GM19324 (cell line): ENCODE measurements around the gene GALNT17.

Experiments used
- ATAC-seq: cut with Tn5 transposase; IDR thresholded peaks from one replicate; pipeline ENCODE4 v1.9.1; 2021; ENCODE audit warnings: mild to moderate bottlenecking, moderate library complexity; ENCODE audit not compliant: unreplicated experiment, low FRiP score

Gene GALNT17

DNA sequence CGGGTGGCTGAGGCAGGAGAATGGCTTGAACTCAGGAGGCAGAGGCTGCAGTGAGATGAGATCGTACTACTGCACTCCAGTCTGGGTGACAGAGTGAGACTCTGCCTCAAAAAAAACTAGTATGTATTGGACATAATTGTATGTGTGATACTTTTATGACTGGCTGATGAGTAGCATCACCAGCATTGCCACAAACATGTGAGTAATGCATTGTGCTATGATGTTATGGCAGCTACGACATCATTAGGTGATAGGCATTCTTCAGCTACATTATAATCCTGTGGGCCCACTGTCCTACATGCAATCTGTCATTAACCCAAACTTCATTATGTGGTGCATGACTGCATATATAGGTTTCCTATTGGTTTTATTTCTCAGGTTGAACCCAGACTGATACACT, 352.4 kb downstream of the GALNT17 start:
- no peak for ATAC-seq

- ATAC-seq, result no peak
These were observed 353.6 kb downstream of the GALNT17 start for GRCh38 chr7:71485586-71485985.

DNA sequence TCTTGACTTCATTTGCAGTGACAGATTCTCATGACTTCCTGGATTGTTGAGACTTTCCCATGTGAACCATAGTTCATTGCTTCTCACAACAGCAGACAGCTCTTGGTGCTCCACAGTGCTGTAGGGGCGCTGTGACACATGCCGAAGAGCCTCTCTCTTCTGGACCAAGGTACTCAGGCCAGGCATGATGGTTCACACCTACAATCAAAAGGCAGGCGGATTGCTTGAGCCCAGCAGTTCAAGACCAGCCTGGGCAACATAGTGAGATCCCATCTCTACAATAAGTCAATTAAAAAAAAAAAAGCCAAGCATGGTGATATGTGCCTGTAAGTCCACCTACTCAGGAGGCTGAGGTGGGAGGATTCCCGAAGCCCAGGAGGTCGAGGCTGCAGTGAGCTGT, 354.5 kb downstream of the GALNT17 start:
- no peak for ATAC-seq

GRCh38 chr7:71486856-71487628, 355.1 kb downstream of the GALNT17 start:
- ATAC-seq, result no peak

DNA sequence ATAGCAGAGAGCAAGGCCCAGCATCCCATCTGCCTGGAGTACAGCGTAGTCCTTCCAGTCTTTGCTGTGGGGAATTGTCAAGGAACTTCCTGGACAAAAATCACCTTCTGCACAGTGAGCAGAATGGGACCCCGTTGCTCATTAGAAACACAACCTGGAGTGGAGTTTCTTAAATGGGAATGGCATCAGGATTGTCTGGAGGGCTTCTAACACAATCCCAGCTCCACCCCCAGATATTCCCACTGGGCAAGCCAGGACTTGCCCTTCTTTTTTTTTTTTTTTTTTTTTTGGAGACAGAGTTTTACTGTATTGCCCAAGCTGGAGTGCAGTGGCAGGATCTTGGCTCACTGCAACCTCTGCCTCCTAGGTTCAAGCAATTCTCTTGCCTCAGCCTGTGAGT, 356.4 kb downstream of the GALNT17 start:
- no peak for ATAC-seq

DNA sequence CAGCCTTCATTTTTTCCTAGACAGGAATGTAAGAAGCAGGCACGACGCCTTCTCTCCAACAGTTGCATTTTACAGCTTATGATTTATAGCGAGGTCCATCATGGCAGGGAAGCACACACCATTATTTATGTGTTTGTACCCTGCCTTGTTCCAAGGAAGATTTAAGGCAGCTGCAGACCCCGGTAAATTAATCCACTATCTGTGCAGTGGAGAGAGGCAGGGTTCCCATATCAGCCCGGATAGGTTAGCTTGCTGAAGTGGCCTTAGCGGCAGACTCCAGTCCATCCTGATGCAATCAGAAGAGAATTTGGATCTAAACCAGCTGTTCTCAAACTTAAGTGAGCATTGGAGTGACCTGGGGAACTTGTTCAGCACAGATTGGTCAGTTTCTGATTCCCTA, 359.4 kb downstream of the GALNT17 start:
- no peak for ATAC-seq

DNA sequence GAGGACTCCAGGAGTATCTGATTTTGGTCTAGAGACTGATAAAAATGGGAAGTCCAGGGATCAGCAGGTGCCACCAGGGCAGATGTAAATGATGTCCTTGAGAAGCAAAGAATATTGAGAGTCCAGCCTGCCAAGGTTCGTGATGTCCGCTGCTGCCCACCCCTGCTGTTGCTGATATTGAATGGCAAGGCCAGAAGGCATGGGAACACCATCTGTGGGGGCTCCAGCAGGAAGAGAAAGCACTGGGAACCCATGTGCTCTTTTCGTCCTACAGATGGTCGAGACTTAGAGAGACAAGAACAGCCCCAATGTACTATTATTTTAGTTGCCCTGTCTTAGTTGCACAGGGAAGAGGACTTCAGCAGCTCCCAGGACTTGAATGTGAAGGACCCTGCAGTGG, 363.9 kb downstream of the GALNT17 start:
- no peak for ATAC-seq

GRCh38 chr7:71497256-71497946, 365.5 kb downstream of the GALNT17 start:
- ATAC-seq, result no peak

GRCh38 chr7:71498381-71498780, 366.4 kb downstream of the GALNT17 start:
- ATAC-seq, result no peak

DNA sequence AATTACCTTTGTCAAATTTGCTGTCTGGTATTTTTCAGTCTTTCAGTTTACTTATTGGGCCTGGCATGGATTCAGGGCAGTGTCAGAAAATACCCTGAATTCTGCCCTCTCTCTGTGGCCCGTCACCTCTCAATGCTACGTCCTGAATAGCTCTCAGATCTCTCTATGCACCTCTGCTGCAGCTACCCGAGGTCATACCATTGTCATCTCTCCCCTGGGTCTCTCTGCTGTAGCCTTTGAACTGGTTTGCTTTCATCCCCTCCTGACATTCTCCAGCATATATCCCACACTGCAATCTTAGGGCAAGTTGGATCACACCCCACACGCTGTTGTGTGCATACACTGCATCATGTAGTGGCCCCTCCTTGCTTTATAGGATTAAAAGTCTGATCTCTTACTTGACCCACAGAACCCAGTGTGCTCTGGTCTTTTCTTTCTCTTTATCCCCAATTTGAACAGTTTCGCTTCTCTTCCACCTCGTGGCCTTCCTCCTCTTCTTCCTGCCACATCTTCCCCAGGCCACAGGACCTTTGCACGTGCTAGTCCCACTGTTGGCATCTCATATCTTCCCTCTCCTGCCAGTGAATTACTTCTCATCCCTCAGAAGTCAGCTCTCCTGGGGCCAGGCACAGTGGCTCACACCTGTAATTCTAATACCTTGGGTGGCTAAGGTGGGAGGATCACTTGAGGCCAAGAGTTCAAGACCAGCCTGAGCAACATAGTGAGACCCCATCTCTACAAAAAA, 372.9 kb downstream of the GALNT17 start:
- no peak for ATAC-seq

GRCh38 chr7:71506822-71507221, 374.9 kb downstream of the GALNT17 start:
- ATAC-seq, result no peak

DNA sequence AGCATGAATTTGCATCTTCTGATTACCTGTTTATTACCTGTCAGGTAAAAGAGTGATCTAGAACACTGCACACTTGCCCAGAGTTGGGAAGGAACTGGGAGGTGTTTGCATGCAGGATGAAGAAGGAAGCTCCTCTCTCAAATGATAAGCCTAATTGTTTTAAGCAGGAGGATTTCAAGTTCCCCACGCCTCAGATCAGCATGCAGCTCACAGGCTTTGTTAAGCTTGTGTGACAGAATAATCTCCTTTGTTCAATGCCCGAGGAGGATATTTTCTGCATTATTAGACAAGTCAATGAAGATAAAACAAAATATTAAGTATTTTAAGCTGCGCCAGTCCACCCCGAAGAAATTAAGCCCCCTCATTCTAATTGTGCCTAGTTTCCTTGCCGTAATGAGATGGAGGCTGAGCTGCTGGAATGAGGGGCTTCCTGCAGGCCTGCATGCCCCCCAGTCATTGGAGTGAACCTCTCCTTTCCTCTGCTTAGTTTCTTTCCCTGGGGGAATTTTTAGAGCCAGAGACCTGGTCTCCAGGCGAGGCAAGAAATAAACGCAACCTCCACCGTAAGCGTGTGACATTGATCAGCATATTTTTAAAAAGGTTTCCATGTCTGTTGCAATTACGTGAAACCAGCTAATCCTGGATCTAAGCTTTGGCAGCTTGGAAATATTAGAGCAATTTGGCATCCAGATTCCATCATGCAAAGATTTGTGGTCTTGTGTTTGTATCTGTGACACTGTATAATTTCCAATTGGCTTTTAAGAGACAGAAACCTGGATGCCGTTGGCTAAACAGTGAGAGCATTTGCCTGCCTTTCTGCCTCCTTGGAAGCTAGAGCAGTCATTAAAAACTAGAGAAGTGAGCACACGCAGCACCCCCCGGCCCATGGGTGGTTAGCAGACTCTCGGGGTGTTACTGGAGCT, 376.0 kb downstream of the GALNT17 start:
- ATAC-seq, result no peak

DNA sequence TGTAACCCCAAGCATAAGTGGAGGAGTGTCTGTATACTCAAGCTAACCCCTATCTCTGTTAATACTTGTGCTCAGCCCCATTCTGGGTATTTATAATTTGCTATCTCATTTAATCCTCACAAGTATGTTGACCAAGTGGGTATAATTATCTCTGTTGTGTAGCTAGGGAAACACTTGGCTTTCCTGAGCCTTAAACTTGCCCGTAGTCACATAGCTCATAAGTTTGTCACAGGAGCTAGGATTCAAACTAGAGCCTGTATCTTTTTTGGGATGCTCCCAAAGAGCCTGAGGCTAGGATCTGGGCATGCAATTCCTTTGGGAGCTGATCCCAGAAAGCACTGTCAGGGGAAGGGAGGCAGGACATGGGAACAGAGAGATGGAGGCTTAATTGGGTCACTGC, 377.4 kb downstream of the GALNT17 start:
- ATAC-seq, result no peak

GRCh38 chr7:71511361-71511807, 379.4 kb downstream of the GALNT17 start:
- no peak for ATAC-seq

DNA sequence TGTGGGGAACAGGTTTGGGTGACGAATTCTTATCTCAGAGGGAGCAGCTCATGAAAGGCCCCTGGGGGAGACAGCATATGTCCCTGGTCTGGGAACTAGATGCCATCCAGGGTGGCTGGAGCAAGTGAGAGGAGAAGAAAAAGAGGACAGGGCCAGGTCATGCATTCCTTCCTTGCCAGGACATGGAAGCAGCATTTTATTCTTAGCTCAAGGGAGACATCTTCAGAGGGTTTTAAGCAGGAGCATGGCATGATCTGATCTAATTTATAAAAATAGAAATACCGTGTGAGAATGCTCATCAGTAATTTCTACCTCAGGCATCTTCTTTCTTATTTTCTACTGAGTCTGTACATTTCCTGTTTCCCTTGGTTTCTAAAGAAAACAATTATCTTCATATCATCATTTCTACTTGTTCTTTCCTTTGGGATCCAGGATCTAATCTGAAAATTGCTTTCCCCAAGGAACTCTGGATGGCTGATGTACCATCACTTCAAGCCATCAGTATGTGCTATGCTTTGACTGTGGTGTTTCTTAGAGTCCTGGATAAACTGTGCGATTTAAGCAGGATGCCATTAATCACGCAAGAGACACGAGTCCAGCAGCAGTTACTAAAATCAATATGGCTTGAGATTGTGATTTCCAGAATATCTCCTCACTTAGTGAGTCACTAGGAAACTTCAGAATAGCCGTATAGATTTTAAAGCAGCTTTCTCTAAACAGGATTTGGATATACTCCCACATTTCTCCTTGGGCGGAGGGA, 386.2 kb downstream of the GALNT17 start:
- ATAC-seq, result no peak

GRCh38 chr7:71518880-71519279, 386.9 kb downstream of the GALNT17 start:
- no peak for ATAC-seq

DNA sequence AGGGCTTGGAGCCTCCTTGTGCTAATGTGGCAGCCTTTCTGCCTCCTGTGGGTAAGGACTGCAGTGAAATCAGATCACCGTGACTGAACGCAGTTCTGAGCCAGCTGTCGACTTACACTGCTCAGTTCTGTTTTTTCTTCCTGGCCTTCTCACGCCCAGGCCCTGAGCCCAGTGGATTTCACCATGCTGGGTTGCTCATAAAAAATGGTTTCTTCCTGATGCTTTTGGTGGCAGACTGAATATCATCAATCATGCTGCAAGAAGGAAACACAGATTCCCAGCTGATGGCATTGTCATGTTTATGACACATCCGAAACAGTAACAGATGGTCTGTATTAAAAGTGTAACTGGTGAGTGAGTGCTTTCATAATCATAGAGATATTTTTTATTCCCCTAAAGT, 389.6 kb downstream of the GALNT17 start:
- no peak for ATAC-seq

DNA sequence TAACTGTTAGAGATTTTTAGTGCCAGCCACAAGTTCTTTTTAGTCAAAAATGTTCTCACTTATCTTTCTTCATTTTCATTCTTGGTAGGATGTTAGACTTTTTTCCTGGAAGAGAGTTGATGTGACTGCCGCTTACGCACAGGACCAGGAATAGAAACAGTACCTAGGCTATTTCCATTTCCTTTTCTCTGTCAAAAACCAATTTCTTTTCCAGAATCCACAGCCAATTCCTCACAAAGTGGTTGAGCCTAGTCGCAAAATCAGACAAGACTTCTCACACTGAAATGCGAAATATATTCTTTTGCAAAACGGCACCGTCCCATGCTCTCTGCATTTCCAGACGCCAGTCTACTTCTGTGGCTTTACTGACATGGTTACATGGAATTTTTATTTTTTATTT, 394.2 kb downstream of the GALNT17 start:
- no peak for ATAC-seq

GRCh38 chr7:71527213-71527612, 395.3 kb downstream of the GALNT17 start:
- no peak for ATAC-seq

- no peak for ATAC-seq
These were observed 403.7 kb downstream of the GALNT17 start for GRCh38 chr7:71535616-71536015.
